K562 (cell line): Measurements from ENCODE around the gene RING1. TPM values are rescaled to one million over a fixed set of nuclear protein-coding genes. Genes with fewer than 3 reads are reported as not detected.

ENCODE experiments used
- COPS2 ChIP-seq: fragments of 450-650 bp; conservative IDR thresholded peaks from 2 replicates; pipeline ENCODE4 v1.6.1; 2016; ENCODE audit warnings: mild to moderate bottlenecking, moderate library complexity
- CSDE1 ChIP-seq, 2 experiments: fragments of 450-650 bp; IDR thresholded peaks; 2 replicates each; pipeline ENCODE4 v1.6.1; 2016; ENCODE audit warnings: mild to moderate bottlenecking in 1 of 2
- CTBP1 ChIP-seq: fragments of 450-650 bp; IDR thresholded peaks from 2 replicates; pipeline ENCODE4 v1.6.1; 2016; ENCODE audit warnings: borderline replicate concordance
- FOXM1 ChIP-seq, 2 experiments: fragments of 450-650 bp in 1 of 2; sonication (generic) in 1 of 2; formaldehyde crosslinking in 1 of 2; IDR thresholded peaks; 2 replicates each; pipeline versions ENCODE4 v1.6.1 to v1.9.0; 2017 to 2022; ENCODE audit warnings: low read depth in 2 of 2, mild to moderate bottlenecking in 2 of 2, missing genetic modification reagents in 1 of 2, moderate library complexity in 1 of 2
- KHSRP ChIP-seq: fragments of 450-650 bp; IDR thresholded peaks from 2 replicates; pipeline ENCODE4 v1.6.1; 2017
- MAFG ChIP-seq: fragments of 450-650 bp; conservative IDR thresholded peaks from 2 replicates; pipeline ENCODE4 v1.6.1; 2016; ENCODE audit warnings: missing genetic modification characterization, missing compliant biosample characterization
- PRPF4 ChIP-seq: fragments of 200-400 bp; formaldehyde crosslinking; IDR thresholded peaks from one replicate; pipeline ENCODE4 v1.6.1; 2017; ENCODE audit warnings: low read length, low read depth, mild to moderate bottlenecking; ENCODE audit not compliant: insufficient read depth, poor library complexity, severe bottlenecking
- ZNF197 ChIP-seq: fragments of 200-800 bp; sonication (Bioruptor generic); IDR thresholded peaks from 2 replicates; pipeline ENCODE4 v1.6.1; 2016; ENCODE audit warnings: low read depth, missing genetic modification characterization, missing compliant biosample characterization
- ZNF24 ChIP-seq: fragments of 450-650 bp; IDR thresholded peaks from 2 replicates; pipeline ENCODE4 v1.6.1; 2016
- polyA plus RNA-seq, 8 experiments: library from polyadenylated mRNA; depleted of rRNA in 4 of 8; stranded (reverse) in 5 of 8; unstranded in 3 of 8; fragments of >200 nt; fragmentation: Nextera tagmentation in 2 of 8; fragmentation: Illumina TruSeq in 1 of 8; extraction: Ambion mirVana in 2 of 8; extraction: Trizol in 1 of 8; gene quantifications; 2 replicates each; pipeline versions ENCODE4 v1.2.1 to v1.2.3, GENCODE V29; 2011 to 2014; ENCODE audit warnings: inconsistent platforms in 1 of 8, missing spikeins in 1 of 8
- total RNA-seq, 7 experiments: library from RNA; depleted of rRNA in 6 of 7; stranded (reverse); fragments of >200 nt in 6 of 7; fragmentation: Illumina TruSeq in 2 of 7; extraction: Trizol in 2 of 7; gene quantifications; 2 replicates each; pipeline versions ENCODE4 v1.2.1 to v1.2.3, GENCODE V29; 2011 to 2021; ENCODE audit warnings: low replicate concordance in 1 of 7
- TF ChIP-seq, protein P1 (sequence below): sonication (generic); formaldehyde crosslinking; IDR thresholded peaks from 2 replicates; pipeline ENCODE4 v1.8.0; 2022; ENCODE audit warnings: mild to moderate bottlenecking, missing genetic modification reagents

RING1 gene
- total and polyA plus RNA-seq, 9 of the 15 experiments (the other 6 are each of a cell fraction or from before 2014, with no cell fraction given), result 4.2 to 59.1 (median 36.9) TPM

GRCh38 chr6:33200219-33201146 lies 7.8 kb upstream of the RING1 start, which contains the start of the genes RXRB and SLC39A7 (continued):
- TF ChIP-seq CTBP1 (peak; percentile 86), KHSRP (no peak), ZNF24 (peak; percentile 49; the same call in 1 of the 2 replicates), PRPF4 (no peak), CSDE1 (IDR thresholded peaks at IDR 0.05) (peak in 1 of 2 experiments; percentile 82; a peak in 2 of 4 replicates), FOXM1 (IDR thresholded peaks at IDR 0.05; ENCODE audit: low read depth) (peak; percentile 24), FOXM1 (CRISPR knock-in tag; IDR thresholded peaks at IDR 0.05; ENCODE audit: low read depth) (peak; percentile 83; the same call in 1 of the 2 replicates), ZNF197 (CRISPR knock-in tag) (0 out of 2 replicates have a peak, but pooled peaks have one; percentile 24), COPS2 (no peak), MAFG (tag) (no peak)
- TF ChIP-seq, protein P1, sequence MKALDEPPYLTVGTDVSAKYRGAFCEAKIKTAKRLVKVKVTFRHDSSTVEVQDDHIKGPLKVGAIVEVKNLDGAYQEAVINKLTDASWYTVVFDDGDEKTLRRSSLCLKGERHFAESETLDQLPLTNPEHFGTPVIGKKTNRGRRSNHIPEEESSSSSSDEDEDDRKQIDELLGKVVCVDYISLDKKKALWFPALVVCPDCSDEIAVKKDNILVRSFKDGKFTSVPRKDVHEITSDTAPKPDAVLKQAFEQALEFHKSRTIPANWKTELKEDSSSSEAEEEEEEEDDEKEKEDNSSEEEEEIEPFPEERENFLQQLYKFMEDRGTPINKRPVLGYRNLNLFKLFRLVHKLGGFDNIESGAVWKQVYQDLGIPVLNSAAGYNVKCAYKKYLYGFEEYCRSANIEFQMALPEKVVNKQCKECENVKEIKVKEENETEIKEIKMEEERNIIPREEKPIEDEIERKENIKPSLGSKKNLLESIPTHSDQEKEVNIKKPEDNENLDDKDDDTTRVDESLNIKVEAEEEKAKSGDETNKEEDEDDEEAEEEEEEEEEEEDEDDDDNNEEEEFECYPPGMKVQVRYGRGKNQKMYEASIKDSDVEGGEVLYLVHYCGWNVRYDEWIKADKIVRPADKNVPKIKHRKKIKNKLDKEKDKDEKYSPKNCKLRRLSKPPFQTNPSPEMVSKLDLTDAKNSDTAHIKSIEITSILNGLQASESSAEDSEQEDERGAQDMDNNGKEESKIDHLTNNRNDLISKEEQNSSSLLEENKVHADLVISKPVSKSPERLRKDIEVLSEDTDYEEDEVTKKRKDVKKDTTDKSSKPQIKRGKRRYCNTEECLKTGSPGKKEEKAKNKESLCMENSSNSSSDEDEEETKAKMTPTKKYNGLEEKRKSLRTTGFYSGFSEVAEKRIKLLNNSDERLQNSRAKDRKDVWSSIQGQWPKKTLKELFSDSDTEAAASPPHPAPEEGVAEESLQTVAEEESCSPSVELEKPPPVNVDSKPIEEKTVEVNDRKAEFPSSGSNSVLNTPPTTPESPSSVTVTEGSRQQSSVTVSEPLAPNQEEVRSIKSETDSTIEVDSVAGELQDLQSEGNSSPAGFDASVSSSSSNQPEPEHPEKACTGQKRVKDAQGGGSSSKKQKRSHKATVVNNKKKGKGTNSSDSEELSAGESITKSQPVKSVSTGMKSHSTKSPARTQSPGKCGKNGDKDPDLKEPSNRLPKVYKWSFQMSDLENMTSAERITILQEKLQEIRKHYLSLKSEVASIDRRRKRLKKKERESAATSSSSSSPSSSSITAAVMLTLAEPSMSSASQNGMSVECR (CRISPR knock-in tag), result peak; percentile 93
